HG03565 (cell line): ENCODE data around the gene KIAA1671.

Experiments
- ATAC-seq: cut with Tn5 transposase; IDR thresholded peaks from one replicate; pipeline ENCODE4 v1.9.1; 2021; ENCODE audit warnings: mild to moderate bottlenecking, moderate library complexity; ENCODE audit not compliant: unreplicated experiment

Gene KIAA1671

GRCh38 chr22:25032066-25032465, 79.5 kb downstream of the KIAA1671 start:
- ATAC-seq: no peak

DNA sequence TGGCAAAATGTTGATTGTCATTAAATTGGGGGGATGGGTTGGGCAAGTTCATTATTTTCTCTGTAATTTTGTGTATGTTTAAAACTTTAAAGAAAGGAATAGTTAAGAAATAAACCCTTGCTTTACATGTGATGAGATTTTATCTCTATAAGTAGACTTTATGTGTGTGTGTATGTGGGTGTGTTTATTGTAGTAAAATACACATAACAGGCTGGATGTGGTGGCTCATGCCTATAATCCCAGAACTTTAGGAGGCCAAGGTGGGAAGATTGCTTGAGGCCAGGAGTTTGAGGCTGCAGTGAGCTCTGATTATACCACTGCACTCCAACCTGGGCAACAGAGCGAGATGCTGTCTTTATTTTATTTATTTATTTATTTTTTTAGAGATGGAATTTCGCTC, 83.2 kb downstream of the KIAA1671 start:
- no peak for ATAC-seq

DNA sequence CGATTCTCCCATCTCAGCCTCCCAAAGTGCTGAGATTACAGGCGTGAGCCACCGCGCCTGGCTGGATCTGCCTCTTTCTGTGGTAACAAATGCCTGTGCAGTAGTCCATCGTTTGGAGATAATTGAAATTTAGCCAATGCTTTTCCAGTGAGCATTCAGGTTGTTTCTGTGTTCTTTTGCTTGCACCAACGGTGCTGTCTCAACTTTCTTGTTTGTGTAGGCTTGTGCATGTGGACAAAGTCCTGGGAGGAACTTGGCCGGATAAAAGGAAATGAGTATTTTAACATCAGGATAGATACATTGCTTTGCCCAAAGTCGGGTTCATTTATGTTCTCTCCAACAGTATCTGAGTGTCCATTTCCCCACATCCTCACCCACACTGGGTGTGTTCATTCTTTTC, 85.7 kb downstream of the KIAA1671 start:
- no peak for ATAC-seq

GRCh38 chr22:25038771-25039170, 86.3 kb downstream of the KIAA1671 start:
- no peak for ATAC-seq

DNA sequence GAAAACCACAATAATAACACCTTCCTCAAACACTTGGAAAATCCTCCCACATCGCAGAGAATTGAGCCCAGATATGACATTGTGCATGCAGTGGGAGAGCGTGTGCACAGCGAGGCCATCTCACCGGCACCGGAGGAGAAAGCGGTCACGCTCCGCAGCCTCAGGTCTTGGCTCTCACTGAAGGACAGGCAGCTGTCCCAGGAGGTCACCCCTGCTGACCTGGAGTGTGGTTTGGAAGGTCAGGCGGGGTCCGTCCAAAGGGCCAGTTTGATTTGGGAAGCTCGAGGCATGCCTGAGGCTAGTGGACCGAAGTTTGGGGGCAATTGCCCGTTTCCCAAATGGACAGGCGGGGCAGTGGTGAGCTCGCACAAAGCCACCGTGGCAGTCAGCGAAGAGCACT, 86.7 kb downstream of the KIAA1671 start:
- no peak for ATAC-seq

GRCh38 chr22:25039754-25040153, 87.2 kb downstream of the KIAA1671 start:
- no peak for ATAC-seq

GRCh38 chr22:25045159-25045558, 92.6 kb downstream of the KIAA1671 start:
- ATAC-seq: no peak

GRCh38 chr22:25048071-25048470, 95.6 kb downstream of the KIAA1671 start:
- ATAC-seq: no peak

DNA sequence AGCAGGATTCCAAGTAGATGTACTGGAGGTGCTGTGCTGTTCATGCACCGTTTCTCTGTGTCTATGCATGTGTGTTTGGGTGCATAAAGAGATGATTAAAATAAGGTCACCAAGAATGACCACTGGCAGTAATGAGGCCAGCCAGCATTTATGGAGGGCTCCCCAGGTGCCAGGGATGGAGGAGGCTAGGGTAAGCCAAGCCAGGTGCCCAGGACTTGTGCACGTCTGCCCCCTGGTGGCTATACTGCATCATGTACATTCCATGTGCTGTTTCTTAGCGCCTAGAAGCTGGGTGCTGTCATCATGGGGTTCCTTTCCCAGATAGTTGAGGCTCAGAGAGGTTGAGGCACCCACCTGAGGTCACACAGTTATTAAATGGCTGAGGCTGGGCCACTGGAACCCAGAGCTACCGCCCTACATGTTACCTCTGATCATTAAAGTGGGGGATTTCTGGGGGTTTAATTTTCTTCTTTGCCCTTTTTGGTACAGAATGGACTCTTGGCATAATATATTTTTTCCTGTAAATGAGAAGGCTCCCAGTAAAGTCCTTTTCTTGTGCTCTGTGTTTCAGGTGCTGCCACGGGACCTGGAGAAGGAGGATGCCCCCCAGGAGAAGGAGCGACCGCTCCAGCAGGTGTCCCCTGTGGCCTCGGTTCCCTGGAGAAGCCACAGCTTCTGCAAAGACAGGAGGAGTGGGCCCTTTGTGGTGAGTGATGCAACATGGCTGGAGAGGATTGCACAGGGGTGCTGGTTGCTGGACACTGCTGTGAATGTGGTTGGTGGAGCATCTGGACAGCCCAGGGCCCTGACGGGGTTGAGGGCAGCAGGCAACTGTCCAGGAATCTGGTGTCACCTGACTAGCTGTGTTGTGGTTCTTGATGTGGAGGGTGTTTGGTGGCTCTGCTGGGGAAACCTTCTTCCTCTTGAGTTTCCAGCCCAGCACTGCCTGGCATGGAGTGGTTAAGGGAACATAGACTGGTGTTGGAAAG, 96.4 kb downstream of the KIAA1671 start:
- no peak for ATAC-seq

- no peak for ATAC-seq
Measured at GRCh38 chr22:25049770-25050169, 97.3 kb downstream of the KIAA1671 start.

DNA sequence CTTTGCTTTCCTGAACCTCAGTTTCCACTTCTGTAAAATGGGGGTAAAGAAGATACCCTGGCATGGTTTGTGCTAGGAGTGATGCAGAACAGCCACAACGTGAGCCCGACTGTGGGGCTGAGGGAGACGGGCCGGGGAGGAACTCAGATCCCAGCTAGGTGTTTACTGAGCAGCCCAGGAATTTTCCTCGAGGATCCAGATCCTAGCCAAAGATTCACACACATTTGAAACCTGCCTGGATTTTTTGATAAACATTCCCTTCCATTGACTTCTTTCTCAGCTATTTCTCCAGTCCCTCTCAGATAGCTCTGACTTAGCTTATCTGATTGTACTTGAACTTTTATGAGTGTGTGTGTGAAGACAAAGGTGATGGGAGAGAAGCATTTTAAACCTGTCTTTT, 98.0 kb downstream of the KIAA1671 start:
- no peak for ATAC-seq

- ATAC-seq: no peak
Measured at GRCh38 chr22:25051073-25051472, 98.6 kb downstream of the KIAA1671 start.

GRCh38 chr22:25051983-25052710, 99.6 kb downstream of the KIAA1671 start:
- ATAC-seq: no peak

- no peak for ATAC-seq
Measured at GRCh38 chr22:25053153-25053805, 100.8 kb downstream of the KIAA1671 start.

DNA sequence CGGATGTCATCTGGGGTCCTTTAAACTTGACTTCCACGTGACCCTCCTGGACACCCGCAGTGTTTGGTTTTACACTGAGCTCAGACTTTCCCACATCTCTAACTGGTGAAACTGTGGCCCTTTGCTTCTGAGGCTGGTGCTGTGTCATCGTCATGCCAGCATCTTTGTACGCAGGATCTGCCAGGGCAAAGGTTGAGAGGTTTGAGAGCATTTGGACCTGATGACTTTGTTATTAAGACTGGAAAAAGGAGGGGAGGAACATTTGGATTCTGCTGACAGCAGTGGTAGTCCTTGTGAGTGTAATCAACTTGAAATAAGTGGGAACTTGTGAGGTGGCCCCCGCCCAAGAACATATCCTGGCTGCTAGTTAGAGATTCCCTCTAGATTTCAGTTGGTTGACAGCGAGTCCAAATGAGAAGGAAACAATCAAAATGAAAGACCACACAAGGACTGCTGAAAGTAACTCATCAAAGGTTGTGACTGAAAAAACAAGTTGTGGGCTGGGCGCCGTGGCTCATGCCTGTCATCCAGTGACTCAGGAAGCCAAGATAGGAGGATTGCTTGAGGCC, 102.5 kb downstream of the KIAA1671 start:
- ATAC-seq: no peak

- no peak for ATAC-seq
Measured at GRCh38 chr22:25057013-25057881, 104.7 kb downstream of the KIAA1671 start.

- no peak for ATAC-seq
Measured at GRCh38 chr22:25059438-25059837, 106.9 kb downstream of the KIAA1671 start.

DNA sequence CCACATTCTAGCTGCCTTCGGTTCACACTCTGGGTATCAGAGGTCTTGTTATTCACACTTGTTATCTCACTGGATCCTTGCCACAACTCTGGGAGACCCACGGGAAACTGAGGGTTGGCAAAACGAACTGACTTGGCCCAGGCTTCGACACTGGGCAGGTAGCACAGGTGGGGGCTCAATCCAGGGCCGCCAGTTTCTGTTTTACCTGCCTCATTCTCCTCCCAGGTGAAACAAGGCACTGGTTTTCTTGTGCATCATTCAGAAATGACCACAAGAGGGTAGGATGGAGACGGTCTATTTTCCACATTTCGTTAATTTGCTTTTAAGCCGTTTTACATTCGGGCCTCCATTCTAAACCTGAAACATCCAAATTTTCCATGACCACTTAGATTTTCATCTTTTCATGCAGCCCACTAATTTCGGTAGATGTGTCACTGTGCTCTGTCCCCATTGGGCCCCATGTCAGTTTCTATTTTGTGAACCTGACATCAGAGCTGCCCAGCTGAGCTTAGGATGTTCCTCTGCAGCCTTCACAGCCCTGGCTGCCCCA, 108.1 kb downstream of the KIAA1671 start:
- no peak for ATAC-seq

DNA sequence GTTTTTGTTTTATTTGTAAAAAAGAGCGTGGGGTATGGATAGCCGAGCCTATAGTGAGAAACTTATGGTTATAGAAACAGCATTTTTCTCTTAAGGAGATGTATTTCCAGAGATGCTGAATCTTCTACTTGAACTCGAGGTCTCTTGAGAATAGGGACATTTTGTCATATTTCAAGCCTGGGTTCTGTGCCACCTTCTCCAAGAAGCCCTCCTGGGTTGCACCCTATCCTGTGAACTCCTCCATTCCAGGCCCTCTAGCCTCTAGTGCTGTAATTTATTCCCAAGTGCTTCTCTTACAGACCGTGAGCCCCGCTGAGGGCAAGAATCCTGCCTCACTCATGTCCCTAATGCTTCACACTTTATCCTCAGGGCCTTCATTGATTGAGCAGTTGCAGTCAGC, 108.6 kb downstream of the KIAA1671 start:
- no peak for ATAC-seq
